GM19328 (cell line): ENCODE data around the gene ROBO3.

Experiments used
- ATAC-seq: cut with Tn5 transposase; IDR thresholded peaks from one replicate; pipeline ENCODE4 v1.9.1; 2021; ENCODE audit warnings: mild to moderate bottlenecking, moderate library complexity; ENCODE audit not compliant: unreplicated experiment

ROBO3 gene

DNA sequence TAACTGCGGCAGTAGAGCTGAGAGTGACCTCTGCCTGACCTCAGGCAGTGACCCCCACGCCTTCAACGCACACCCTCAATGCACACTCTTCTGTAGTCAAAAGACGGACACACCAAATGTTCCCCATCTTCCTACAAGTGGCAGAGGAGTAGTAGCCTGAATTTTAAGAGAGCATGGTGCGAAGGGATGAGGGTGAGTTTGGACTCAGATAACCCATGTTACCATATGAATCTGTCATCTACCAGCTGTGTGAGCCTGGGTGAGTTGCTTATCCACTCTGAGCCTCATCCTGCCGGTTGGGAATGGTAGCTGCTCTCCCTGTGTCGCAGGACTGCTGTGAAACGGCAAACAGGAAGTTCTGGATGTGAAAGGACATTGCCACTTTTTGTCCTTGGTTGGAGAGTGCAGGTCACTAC is 20.6 kb upstream of the ROBO3 start:
- no peak for ATAC-seq

DNA sequence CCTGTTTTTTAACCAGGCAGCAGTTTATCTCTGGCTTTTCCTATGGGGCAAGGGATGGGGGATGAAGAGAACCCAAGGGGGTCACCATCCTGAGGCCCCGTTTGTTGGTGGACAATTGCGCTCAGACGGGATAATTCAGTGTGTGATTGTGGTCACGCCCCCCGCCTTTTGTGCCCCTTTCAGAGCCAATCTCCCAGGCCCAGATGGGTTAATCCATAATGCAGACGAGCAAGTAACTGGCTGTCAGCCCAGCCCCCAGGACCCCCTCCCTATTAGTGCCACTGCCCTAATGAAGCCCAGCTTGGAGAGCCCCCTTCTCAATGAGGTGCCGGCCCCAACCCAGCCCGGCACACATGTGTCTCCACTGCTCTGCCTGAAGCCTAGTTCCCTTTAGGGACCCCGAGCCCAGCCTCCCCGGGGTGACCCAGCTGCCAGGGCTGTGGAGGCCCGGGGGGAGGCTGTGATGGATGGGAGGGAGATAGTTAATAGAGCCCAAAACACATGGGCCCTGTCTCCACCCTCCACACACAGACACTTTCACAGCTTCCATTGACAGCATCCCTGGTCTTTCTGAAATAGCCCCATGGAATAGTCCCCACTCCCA is 19.1 kb upstream of the ROBO3 start:
- no peak for ATAC-seq

DNA sequence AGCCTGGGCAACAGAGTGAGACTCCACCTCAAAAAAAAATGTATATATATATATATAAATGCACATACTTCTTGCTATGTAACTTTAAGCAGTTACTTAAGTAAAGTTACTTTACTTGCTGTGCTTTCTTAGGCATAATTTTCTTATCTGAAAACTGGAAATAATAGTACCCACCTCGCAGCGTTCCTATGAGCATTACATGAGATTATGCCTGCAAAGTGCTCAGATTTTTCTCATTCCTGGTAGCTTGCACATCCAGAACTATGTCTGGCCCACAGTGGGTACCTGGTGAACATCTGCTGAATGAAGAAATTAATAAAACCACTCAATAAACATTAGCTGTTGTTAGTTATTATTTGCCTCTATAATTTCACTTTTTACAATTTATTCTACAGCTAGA is 6.1 kb upstream of the ROBO3 start:
- ATAC-seq, result no peak

DNA sequence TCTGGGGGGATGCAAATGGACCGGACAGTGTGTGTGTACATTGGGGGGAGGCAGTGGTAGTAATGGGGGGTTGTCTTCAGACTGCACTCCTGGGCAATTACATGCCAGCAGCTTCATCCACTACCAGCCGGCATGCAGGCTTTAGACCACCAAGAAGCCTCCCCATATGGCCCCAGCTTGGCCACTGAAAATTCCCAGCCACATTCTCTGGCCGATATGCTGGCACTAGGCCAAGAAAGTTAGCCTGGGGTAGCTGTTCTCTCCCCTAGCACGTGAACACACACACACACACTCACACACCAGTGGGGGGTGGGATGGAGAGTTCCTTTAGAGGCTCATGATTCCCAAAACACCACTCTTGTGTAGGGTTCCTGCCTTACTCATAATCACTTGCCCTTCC is 3.6 kb upstream of the ROBO3 start:
- no peak for ATAC-seq

DNA sequence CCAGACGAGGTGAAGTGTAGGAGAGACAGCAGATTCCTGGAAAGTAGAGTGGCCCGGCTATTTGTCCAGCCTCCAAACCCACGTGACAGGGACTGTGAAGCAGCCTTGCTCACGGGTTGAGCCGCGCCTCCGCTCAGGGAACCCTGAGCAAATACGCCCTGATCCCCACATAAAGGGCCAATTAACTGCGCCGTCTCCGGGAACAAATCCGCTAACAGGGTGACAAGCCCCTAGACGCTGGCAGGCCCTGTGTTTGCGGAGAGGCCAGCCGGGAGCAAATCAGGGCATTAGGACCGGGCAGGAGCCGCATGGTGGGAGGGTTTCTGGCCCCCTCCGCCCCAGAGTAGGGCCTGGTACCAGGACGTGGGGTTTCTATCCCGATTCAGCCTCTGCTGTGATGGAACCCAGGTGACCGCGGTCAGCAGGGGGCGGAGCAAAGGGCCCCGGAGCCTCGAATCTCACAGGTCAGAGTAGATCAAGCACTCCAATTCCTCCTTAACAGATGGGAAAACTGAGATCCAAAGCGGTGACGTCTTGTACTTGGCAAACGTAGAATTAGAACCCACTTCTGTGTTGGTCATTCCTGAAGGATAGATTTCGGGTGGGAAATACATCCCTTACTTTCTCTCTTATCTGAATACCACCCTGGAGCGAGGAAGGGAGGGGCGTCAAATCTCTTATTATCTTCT is 2.0 kb upstream of the ROBO3 start:
- no peak for ATAC-seq

DNA sequence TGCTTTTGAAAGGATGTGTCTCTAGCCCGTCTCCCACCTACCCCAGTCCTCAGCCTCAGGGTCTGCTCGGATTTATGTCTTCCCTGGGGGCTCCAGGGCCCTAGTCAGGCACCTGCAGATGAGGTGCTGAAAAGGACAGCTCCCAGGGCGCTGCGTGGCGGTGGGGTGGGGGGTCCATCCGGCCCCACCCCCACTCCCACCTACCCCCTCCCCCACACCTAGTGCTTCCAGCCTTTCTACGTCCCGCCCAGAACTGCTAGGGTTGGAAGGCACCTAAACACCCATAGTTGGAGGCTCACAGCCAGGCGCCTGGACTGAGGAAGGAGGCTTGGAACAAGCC is 1.4 kb upstream of the ROBO3 start:
- ATAC-seq, result no peak

DNA sequence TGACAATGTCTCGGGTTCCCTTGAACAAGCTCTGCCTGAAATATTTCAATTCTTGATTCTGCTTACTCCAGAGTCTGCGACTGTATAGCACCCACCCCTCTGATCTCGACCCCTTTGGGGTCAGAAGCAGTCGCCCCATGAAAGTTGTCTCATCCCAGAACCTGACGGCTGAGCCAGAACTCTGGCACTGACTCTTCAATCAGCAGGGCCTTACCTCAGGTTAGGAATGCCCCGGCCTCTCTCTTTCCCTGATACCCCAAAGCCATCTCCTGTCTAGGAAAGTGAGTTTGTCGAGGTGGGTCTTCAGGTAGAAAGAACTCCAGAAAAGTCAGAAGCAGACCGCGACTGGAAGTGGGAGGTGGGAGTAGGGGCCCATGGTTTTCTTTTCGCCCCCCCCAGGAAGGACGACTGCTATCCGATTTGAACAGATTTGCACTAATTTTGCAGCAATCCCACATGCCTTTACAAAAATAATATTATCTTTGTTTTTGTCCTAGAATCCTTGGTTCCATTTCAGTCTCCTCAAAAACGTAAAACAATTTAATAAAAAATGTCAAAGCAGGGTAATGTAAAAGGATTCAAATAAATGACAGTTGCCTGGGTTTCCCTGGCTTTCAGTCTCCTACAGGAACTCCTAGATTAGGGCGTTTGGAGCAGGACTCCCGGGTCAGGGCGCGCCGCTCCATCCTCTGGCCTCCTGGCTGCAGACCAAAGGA is 898 bp upstream of the ROBO3 start:
- ATAC-seq, result no peak

DNA sequence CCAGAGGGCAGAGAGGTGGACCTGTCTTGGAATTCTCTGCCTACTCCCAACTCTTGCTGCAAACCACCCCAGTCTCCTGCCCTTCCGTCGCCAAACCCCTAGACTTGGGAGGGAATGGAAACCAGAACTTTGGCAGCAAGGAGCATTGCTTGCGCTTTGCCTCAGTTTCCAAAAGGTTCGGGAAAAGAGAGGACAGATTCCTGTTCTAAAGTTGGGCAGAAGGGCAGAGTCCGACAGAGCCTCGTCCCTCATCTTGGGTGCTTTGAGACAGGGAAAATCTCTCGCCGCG is 396 bp upstream of the ROBO3 start:
- no peak for ATAC-seq

DNA sequence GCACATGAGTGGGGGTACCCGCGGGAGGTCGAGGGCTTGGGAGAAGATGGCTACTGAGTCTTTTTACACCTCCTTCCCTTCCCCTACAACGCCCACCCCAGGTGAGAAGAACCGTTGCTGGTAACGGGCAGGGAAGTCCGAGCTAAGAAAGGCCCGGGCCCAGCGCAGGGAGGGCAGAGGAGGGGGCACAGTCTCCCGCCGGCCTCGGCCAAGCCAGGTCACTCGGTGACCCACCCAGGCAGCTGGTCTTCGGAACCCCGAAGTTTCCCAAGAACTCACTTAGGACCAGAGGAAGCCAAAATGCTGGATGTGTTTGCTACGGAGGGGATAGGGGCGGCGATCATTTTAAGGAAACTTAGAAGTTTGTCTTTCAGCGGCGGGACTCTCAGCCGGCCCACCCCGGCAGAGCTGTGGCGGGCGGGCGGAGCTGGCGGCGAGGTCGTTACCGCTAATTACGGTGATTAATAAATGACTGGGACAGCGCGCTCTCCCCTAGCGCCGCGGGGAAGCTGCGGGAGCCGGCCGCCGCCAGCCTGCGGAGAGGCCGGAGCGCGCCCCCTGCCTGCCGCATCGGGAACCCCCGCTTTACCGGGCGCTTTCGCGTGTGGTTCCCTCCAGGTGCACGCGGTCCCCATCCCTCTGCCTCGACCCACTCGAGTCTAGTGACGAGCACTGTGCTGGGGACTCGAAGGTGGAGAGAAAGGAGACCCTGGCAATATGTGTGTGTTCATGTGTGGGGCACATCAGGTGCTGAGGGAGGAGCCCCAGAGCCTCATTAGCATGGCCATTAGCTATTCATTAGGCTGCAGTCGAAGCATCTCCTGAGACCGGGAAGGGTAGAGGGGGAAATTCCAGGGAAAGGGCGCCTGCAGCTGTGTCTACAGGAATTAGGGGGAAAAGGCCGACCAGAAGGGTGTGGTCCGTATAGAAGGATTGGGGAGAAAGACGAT is 945 bp downstream of the ROBO3 start:
- ATAC-seq, result no peak

DNA sequence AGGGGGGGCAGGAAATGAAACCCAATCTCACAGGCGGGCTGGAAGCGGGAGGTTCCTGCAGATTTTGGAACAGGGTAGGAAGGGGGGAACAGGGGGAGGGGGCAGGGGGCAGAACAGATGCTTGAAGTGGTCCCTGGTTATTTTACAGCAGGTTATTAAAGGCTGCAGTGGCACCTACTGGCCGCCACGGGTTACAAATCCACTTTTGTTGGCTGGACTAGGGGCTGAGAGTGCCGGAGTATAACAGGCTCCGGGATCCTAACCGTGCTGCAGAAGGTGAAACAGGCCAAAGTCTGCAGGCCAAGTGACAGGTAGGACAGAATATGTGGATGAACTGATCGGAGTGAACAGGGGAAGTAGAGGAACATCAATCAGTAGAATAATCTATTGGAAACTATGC is 2.5 kb downstream of the ROBO3 start:
- no peak for ATAC-seq

DNA sequence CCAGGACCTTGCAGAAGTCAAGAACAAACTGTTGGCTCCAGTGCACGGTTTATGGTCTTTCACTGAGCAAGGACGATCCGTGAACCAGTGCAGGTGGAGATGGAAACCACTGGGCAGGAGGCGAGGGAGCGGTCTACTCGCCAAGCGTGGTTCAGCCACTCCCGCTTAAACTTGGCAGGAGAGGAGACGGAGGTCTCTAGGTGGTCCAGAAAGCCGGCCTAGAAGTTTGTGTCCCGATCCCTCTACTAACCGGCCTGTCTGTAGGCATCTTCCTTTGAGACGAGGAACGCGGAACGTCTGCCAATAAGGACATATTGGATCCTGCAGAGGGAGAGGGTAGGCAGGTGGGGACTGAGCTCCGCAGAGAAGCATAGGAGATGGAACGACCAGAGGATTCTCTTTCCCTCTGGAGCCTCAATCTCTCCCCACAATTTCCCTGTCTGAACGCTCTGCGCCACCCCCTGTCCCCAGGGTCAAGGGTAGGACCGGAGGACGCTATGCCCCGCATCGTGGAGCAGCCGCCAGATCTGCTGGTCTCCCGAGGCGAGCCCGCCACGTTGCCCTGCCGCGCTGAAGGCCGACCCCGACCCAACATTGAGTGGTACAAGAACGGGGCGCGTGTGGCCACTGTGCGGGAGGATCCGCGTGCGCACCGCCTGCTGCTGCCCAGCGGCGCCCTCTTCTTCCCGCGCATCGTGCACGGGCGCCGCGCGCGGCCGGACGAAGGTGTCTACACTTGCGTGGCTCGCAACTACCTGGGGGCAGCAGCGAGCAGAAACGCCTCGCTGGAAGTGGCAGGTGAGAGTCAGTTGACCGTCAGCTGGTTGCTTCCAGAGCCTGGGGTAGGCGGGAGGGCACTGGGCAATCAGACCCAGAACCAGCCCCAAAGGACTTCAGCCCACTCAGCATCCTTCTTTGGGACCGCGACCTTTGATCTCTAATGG is 3.4 kb downstream of the ROBO3 start:
- ATAC-seq, result no peak

DNA sequence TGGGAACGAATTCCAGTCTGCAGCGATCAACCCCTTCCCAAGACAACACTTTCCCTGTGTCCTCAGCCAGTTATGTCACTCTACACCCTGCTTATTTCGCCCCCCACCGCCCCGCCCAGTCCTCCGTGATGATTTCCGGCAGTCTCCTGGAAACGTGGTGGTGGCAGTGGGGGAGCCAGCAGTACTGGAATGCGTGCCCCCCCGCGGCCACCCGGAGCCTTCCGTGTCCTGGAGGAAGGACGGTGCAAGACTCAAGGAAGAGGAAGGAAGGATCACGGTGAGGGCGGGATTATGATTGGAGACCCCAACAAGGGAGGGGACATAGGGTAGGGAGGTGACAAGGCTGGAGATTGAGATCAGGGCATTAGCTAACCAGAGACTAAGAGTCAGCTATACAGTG is 4.1 kb downstream of the ROBO3 start:
- ATAC-seq, result no peak

DNA sequence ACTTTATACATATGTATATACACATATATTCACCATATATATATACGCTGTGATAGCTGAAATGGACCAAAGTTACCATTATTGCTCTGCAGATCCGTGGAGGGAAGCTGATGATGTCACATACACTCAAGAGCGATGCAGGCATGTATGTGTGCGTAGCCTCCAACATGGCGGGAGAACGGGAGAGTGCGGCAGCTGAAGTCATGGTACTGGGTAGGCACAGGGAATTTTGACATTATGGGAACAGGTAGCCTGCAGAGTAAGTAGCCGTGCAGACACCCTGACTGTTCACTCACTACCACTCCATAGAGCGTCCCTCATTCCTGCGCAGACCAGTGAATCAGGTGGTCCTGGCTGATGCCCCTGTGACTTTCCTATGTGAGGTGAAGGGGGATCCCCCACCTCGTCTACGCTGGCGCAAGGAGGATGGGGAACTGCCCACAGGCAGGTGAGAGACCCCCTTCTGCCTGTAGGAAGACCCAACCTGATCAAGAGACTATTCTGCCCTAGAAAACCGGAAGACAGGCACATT is 4.7 kb downstream of the ROBO3 start:
- no peak for ATAC-seq

DNA sequence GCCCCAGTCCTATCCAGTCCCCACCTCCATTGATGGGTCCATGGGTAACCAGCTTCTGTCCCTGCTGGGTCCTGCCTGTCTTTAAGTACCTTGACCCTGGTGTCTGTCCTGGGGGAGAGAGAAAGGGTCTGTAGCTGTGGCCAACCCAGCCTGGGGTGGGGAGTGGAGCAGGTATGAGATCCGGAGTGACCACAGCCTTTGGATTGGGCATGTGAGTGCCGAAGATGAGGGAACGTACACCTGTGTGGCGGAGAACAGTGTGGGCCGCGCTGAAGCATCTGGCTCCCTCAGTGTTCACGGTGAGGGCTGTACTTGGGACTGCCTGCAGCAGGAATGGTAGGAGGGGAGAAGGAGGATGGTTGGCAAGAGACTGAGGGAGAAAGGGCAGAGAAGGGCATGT is 5.2 kb downstream of the ROBO3 start:
- no peak for ATAC-seq

DNA sequence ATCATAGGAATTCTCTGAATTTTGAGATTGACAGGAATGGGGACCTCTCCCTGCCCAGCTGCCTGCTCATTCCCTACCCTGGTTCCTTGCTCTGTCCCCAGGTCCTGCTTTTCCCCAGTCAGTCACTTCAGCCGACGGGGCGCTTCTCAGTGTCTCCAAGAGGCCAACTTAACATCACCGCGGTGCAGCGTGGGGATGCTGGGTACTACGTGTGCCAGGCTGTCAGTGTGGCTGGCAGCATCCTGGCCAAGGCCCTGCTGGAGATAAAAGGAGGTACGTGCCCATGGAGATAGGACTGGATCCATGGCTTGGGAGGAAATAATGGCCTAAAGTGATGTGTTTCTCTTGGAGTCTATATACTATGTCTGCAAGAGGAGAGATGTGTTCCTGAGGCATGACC is 7.0 kb downstream of the ROBO3 start:
- no peak for ATAC-seq

DNA sequence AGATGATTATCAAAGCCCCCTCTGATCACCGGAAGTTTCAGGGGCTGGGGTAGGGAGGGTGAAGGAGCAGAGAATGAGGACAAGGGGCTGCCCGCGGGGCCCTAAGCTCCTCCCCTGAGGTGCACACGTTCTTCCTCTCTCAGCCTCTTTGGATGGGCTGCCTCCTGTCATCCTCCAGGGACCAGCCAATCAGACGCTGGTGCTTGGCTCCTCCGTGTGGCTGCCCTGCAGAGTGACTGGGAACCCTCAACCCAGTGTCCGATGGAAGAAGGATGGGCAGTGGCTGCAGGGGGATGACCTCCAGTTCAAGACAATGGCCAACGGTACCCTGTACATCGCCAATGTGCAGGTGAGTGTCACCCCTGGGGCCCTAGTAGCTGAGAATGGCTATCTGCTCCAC is 7.5 kb downstream of the ROBO3 start:
- no peak for ATAC-seq

DNA sequence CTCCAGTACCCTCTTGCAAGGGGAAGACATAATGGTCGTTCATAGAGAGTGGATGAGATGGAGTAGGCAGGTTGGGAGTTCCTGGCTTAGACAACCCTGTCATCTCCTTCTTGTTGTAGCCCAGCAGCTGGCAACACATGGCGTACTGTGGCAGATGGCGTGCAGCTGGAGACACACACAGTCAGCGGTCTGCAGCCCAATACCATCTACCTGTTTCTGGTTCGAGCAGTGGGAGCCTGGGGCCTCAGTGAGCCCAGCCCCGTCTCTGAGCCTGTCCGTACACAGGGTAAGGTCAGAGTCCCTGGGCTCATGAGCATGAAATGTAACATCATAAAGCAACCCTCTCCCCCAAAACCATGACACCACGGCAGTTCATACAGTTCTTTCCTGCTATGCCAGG is 8.7 kb downstream of the ROBO3 start:
- ATAC-seq, result no peak

DNA sequence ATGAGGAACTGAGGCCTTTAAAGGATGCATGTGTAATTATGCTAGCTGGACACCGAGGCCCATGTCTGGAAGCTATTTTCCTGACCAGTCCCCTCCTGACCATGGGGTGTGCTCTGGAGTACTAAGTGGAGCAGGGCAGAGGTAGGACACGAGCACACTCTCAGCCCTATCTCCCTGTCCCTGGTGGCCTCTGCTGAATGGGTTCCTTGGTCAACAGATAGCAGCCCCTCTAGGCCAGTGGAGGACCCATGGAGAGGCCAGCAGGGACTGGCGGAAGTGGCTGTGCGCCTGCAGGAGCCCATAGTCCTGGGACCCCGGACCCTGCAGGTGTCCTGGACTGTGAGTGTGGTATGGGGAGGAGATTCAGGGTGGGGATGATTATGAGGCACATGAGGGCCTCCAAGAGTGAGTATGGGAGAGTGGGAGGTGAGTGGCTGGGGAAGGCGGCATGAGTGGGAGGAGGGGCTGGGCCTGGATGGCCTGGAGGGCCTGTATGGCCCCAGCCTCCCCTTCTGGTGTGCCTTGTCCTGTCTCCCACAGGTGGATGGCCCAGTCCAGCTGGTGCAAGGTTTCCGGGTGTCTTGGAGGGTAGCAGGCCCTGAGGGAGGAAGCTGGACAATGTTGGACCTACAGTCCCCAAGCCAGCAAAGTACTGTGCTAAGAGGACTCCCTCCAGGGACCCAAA is 9.5 kb downstream of the ROBO3 start:
- ATAC-seq, result no peak

DNA sequence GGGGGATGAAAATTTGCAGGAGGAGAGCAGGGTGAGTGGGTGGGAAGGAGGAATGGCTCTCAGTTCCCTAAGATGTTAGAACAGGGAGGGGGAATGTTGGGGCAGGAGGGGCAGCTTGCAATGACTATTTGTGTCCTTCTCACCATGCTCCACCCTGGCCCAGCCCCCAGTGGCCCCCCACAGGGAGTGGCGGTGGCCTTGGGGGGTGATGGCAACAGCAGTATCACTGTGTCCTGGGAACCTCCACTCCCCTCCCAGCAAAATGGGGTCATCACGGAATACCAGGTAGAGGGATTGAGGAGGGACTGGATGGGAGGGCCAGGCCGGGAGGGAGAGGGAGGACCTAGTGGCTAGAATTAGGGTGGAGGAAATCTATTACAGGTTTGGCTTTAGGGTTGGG is 10.2 kb downstream of the ROBO3 start:
- no peak for ATAC-seq
